ENCODE results near the gene NFAT5.

NFAT5 gene

GRCh38 chr16:69701452-69701851, 135.7 kb downstream of the NFAT5 start:
- no peak for DNase-seq (ENCODE audit: low read depth, low spot score)
- Histone ChIP-seq H3K9me3 (ENCODE audit: insufficient read depth, low read length) (no peaks in the 10 kb centered on the region), H3K9ac (ENCODE audit: insufficient read length, low read depth) (no peak overlapping the region), H3K4me3 (ENCODE audit: insufficient read length, low read depth) (no peak overlapping the region), H3K4me1 (ENCODE audit: insufficient read depth, insufficient read length) (no peaks in the 10 kb centered on the region), H3K27me3 (ENCODE audit: insufficient read depth, insufficient read length) (no peaks in the 10 kb centered on the region), H3K36me3 (ENCODE audit: insufficient read depth, insufficient read length, low read length) (peaks cover 14% of the 10 kb centered on the region)
- TF ChIP-seq YY1 (IDR thresholded peaks at IDR 0.05; ENCODE audit: insufficient read depth, insufficient read length) = no peak
- no peak for TF ChIP-seq SUZ12 (IDR thresholded peaks at IDR 0.05; ENCODE audit: extremely low read depth, insufficient read depth, insufficient read length)
- TF ChIP-seq ZNF274 (IDR thresholded peaks at IDR 0.05; ENCODE audit: low read depth, low read length) = no peak

GRCh38 chr16:69701866-69702265, 136.1 kb downstream of the NFAT5 start:
- TF ChIP-seq ZNF274 (IDR thresholded peaks at IDR 0.05; ENCODE audit: low read depth, low read length) = no peak
- TF ChIP-seq YY1 (IDR thresholded peaks at IDR 0.05; ENCODE audit: insufficient read depth, insufficient read length) = no peak
- no peak for TF ChIP-seq SUZ12 (IDR thresholded peaks at IDR 0.05; ENCODE audit: extremely low read depth, insufficient read depth, insufficient read length)
- Histone ChIP-seq H3K9ac (ENCODE audit: insufficient read length, low read depth) (no peak overlapping the region), H3K36me3 (ENCODE audit: insufficient read depth, insufficient read length, low read length) (peaks cover 10% of the 10 kb centered on the region), H3K4me3 (ENCODE audit: insufficient read length, low read depth) (no peak overlapping the region), H3K9me3 (ENCODE audit: insufficient read depth, low read length) (no peaks in the 10 kb centered on the region), H3K4me1 (ENCODE audit: insufficient read depth, insufficient read length) (no peaks in the 10 kb centered on the region), H3K27me3 (ENCODE audit: insufficient read depth, insufficient read length) (no peaks in the 10 kb centered on the region)
- no peak for DNase-seq (ENCODE audit: low read depth, low spot score)

- Histone ChIP-seq H3K36me3 (ENCODE audit: insufficient read depth, insufficient read length, low read length) (peaks cover 8% of the 10 kb centered on the region), H3K9me3 (ENCODE audit: insufficient read depth, low read length) (no peaks in the 10 kb centered on the region), H3K9ac (ENCODE audit: insufficient read length, low read depth) (no peak overlapping the region), H3K4me3 (ENCODE audit: insufficient read length, low read depth) (no peak overlapping the region), H3K4me1 (ENCODE audit: insufficient read depth, insufficient read length) (no peaks in the 10 kb centered on the region), H3K27me3 (ENCODE audit: insufficient read depth, insufficient read length) (no peaks in the 10 kb centered on the region)
- no peak for DNase-seq (ENCODE audit: low read depth, low spot score)
- TF ChIP-seq SUZ12 (IDR thresholded peaks at IDR 0.05; ENCODE audit: extremely low read depth, insufficient read depth, insufficient read length) (no peak), YY1 (IDR thresholded peaks at IDR 0.05; ENCODE audit: insufficient read depth, insufficient read length) (no peak), ZNF274 (IDR thresholded peaks at IDR 0.05; ENCODE audit: low read depth, low read length) (no peak)
Observed at GRCh38 chr16:69703638-69704037, 137.9 kb downstream of the NFAT5 start.

GRCh38 chr16:69706256-69706974, 140.6 kb downstream of the NFAT5 start:
- no peaks in the 10 kb centered on the region for H3K27me3 ChIP-seq (ENCODE audit: insufficient read depth, insufficient read length)
- DNase-seq (ENCODE audit: low read depth, low spot score) = no peak
- no peak overlapping the region for H3K9ac ChIP-seq (ENCODE audit: insufficient read length, low read depth)
- H3K4me1 ChIP-seq (ENCODE audit: insufficient read depth, insufficient read length) = no peaks in the 10 kb centered on the region
- no peak overlapping the region for H3K4me3 ChIP-seq (ENCODE audit: insufficient read length, low read depth)
- no peak for TF ChIP-seq ZNF274 (IDR thresholded peaks at IDR 0.05; ENCODE audit: low read depth, low read length)
- TF ChIP-seq YY1 (IDR thresholded peaks at IDR 0.05; ENCODE audit: insufficient read depth, insufficient read length) = no peak
- no peak for TF ChIP-seq SUZ12 (IDR thresholded peaks at IDR 0.05; ENCODE audit: extremely low read depth, insufficient read depth, insufficient read length)
- no peaks in the 10 kb centered on the region for H3K9me3 ChIP-seq (ENCODE audit: insufficient read depth, low read length)
- H3K36me3 ChIP-seq (ENCODE audit: insufficient read depth, insufficient read length, low read length) = peaks cover 33% of the 10 kb centered on the region

- H3K4me1 ChIP-seq (ENCODE audit: insufficient read depth, insufficient read length) = no peaks in the 10 kb centered on the region
- H3K36me3 ChIP-seq (ENCODE audit: insufficient read depth, insufficient read length, low read length) = peaks cover 38% of the 10 kb centered on the region
- no peak overlapping the region for H3K9ac ChIP-seq (ENCODE audit: insufficient read length, low read depth)
- no peak for DNase-seq (ENCODE audit: low read depth, low spot score)
- TF ChIP-seq YY1 (IDR thresholded peaks at IDR 0.05; ENCODE audit: insufficient read depth, insufficient read length) = no peak
- no peak for TF ChIP-seq ZNF274 (IDR thresholded peaks at IDR 0.05; ENCODE audit: low read depth, low read length)
- no peak for TF ChIP-seq SUZ12 (IDR thresholded peaks at IDR 0.05; ENCODE audit: extremely low read depth, insufficient read depth, insufficient read length)
- no peak overlapping the region for H3K4me3 ChIP-seq (ENCODE audit: insufficient read length, low read depth)
- H3K27me3 ChIP-seq (ENCODE audit: insufficient read depth, insufficient read length) = no peaks in the 10 kb centered on the region
- no peaks in the 10 kb centered on the region for H3K9me3 ChIP-seq (ENCODE audit: insufficient read depth, low read length)
Observed at GRCh38 chr16:69706975-69707340, 141.2 kb downstream of the NFAT5 start.

- H3K4me3 ChIP-seq (ENCODE audit: insufficient read length, low read depth) = no peak overlapping the region
- H3K4me1 ChIP-seq (ENCODE audit: insufficient read depth, insufficient read length) = no peaks in the 10 kb centered on the region
- H3K36me3 ChIP-seq (ENCODE audit: insufficient read depth, insufficient read length, low read length) = peaks cover 49% of the 10 kb centered on the region
- no peak overlapping the region for H3K9ac ChIP-seq (ENCODE audit: insufficient read length, low read depth)
- TF ChIP-seq YY1 (IDR thresholded peaks at IDR 0.05; ENCODE audit: insufficient read depth, insufficient read length) (no peak), ZNF274 (IDR thresholded peaks at IDR 0.05; ENCODE audit: low read depth, low read length) (no peak), SUZ12 (IDR thresholded peaks at IDR 0.05; ENCODE audit: extremely low read depth, insufficient read depth, insufficient read length) (no peak)
- H3K9me3 ChIP-seq (ENCODE audit: insufficient read depth, low read length) = no peaks in the 10 kb centered on the region
- no peaks in the 10 kb centered on the region for H3K27me3 ChIP-seq (ENCODE audit: insufficient read depth, insufficient read length)
- no peak for DNase-seq (ENCODE audit: low read depth, low spot score)
Observed at GRCh38 chr16:69707920-69708683, 142.3 kb downstream of the NFAT5 start.

GRCh38 chr16:69709456-69710084, 143.8 kb downstream of the NFAT5 start:
- no peak overlapping the region for H3K9ac ChIP-seq (ENCODE audit: insufficient read length, low read depth)
- peak; percentile 33 for DNase-seq (ENCODE audit: low read depth, low spot score)
- H3K9me3 ChIP-seq (ENCODE audit: insufficient read depth, low read length) = no peaks in the 10 kb centered on the region
- peaks cover 55% of the 10 kb centered on the region for H3K36me3 ChIP-seq (ENCODE audit: insufficient read depth, insufficient read length, low read length)
- H3K4me1 ChIP-seq (ENCODE audit: insufficient read depth, insufficient read length) = no peaks in the 10 kb centered on the region
- no peak overlapping the region for H3K4me3 ChIP-seq (ENCODE audit: insufficient read length, low read depth)
- no peaks in the 10 kb centered on the region for H3K27me3 ChIP-seq (ENCODE audit: insufficient read depth, insufficient read length)
- TF ChIP-seq ZNF274 (IDR thresholded peaks at IDR 0.05; ENCODE audit: low read depth, low read length) = no peak
- TF ChIP-seq SUZ12 (IDR thresholded peaks at IDR 0.05; ENCODE audit: extremely low read depth, insufficient read depth, insufficient read length) = no peak
- no peak for TF ChIP-seq YY1 (IDR thresholded peaks at IDR 0.05; ENCODE audit: insufficient read depth, insufficient read length)

Data from NT2/D1 (cell line).